ENCODE measurements around the gene POLN.

POLN gene

GRCh38 chr4:2103127-2103842 is 138.6 kb downstream of the POLN start:
- DNase-seq: no peak

DNA sequence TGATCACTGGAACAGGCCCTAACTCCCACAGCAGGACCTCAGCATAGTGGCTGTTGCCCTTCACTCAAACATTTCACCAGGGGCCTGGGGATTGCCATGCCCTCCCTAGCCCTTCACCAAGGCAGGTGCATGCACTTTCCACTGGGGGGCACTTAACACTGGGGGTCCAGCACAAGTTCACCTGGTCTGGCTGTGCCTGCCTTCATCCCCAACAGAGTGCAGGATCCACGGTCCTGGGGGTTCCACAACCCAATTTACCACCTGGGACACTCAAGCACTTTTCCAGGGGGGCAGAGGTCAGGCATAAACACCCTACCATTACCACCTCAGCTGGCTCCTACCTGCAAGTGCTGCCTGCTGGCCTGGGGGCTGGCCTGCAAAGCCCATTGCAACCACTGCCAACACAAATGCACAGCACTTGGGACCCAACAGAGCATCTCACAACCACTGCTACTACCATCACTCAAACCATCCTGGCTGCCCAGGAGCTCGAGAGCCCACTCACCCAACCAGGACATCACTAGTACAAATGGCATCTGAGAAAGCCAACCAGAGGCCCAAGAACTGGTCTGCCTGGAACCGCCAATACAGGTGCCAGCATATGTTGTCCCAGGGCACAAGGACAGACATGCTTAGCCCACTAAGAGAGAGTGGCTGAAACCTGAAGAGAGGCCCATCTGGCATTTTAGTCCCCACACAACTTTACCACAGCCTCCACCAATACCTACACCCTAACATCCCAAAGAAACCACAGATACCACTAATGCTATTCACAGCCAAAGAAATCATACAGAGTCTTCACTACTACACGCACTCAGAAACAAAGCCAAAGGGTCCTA is 139.7 kb downstream of the POLN start:
- DNase-seq: no peak

DNA sequence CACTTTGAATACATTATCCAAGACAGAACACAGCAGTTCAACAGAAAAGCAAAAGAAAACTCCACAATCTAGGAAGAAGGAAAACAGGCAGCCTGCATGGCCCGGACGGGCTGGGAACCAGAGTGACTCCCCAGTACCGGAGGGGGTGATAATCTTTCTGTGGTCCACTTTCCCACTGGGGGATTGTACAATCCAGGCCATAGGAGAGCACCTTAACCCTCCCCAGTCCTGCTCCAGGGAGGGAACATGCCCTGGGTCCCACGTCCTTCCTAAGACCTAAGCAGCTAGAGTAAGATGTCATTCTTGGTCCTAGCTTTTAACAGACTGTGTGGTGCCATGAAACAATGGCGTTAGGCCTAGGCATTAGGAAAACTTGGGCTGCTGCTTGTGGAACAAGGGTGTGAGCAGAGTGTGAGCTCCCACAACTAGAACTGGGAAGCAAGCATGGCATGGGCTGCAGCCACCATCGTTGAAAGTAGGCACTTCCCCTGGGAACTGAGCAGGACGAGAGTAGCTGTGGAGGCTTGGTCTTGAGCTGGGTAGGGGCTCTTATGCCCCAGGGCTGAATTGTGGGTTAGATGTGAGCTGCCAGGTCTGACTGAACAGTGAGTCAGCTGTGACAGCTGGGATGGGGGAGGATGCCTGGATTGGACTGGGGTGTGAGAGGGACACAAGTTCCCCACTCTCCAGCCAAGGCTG is 140.4 kb downstream of the POLN start:
- DNase-seq: no peak

- no peak for DNase-seq
Measured at GRCh38 chr4:2096073-2096609, 145.8 kb downstream of the POLN start.

DNA sequence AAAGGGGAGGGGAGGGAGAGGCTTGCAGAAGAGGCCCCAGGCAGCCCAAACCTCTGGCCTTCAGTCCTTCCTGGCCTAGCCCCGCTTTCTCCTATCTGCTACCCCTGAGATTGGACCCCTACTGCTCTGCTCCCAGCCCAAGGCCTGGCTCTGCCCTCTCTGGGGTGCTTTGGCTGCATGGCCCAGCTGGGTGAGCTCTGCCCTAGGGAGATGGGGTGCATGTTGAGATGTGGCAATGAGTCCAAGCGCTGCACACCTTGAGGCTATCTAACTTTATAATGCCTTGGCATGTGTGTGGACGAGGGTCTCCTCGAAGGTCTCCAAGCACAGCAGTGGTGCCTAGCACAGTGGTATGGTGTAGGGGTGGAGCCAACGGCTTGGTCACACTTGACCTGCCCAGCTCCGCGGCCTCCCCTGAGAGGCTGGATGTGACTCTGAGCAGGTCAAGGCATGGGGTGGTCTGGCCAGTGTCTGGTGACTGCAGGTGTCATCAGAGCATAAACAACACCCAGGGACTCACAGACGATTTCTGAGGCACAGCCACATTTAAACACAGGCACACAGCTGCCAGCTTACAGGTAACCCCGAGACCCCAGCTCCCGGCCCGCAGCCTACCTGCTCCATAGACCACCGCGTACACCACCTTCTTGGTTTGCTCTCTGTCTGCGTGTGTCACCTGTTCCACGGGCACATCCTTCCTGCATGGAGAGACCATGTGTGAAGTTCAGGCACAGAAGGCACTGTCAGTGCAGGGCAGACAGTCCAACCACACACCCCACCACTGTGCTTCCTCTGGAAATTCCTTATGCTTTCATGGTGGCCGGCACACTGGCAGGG is 146.5 kb downstream of the POLN start:
- DNase-seq: no peak

DNA sequence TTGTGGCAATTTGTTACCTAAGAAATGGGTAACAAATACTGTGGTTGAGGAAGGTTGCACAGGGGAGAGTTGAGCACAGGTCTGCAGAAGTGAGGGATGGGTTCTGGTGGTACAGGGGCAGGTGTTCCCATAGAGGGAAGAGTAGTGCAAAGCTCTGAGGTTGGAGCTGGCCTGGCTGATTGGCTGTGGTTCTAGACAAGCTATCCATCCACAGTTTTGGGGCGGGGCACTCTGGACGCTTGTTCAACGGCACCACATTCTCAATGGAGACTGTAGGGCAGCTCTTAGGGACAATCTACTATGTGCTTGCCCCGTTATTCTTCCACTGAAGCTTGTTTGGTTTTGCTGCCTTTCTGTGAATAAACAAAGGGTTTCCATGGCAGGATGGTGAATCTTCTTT is 147.4 kb downstream of the POLN start:
- DNase-seq: no peak

DNA sequence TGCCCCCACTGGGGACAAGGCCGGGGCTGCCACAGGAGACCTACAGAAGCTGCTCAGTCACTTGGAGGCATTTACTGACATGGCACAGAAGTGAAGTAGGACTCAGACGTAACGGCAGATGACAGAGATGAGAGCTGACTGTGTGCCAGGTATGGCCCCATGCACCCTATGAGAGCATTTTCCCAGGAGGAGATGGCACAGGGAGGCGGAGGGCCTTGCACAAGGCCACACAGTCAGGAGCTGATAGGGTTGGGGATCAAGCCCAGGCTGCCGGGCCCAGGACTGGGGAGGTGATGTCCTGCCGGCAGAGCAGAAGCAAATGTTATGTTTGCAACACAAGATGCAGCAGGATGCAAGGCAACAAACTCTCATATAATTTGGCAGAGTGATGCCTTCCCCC is 148.7 kb downstream of the POLN start:
- DNase-seq: no peak

DNA sequence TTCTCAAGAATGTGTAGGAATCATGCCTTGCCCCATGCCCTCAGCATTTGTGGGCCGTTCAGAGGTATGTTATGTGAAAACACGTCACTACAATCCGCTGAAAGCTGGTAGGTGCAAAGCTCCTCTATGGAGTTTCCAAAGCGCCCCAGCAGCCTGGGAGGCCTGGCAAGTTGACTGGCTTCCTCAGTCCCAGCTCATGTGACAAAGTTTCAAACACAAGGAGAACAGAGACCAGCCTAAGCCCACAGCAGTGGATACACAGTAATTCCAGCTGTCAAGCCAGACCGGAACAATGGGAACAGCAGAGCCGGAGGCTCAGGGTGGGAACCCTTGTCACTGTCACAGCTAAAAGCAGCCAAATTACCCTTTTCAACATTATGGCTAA is 149.3 kb downstream of the POLN start:
- DNase-seq: no peak

- no peak for DNase-seq
Measured at GRCh38 chr4:2091990-2092668, 149.8 kb downstream of the POLN start.

DNA sequence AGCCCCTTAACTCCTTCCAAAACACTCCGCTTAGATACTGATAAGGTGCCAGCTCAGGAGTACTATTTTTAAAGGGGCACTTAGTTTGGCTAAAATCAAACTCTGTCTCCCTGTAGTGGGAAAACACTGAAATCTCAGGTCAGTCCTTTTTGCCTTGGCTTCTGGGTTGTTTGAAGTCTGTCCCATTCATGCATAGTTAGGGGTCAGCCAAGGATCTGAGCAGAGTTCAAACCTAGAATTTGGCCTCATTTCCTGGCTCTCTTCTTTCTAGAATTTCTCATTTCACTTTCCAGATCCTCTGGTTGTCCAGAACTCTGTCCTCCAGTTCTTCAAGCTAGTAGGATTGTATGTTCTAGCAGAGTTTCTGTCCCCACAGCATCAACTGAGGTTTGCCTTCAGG is 151.3 kb downstream of the POLN start:
- no peak for DNase-seq

GRCh38 chr4:2089222-2089621 is 152.7 kb downstream of the POLN start:
- DNase-seq: no peak

DNA sequence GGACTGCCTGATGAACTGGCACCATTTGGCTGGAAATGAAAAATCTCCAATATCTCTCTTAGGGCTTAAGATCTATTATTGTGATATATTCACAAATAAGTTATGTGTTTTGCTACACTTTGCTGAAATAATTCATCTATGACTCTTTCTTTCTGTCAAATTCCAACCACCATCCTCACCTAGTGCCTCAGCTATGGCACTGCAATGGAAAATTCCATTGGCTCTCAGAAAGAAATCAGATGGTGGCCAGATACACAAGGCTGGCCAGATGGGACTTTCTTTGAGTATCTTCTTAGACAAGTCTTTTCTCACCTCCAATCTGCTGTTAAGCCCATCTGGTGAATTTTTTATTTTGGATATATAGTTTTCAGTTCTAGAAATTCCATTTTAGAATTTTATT is 154.8 kb downstream of the POLN start:
- DNase-seq: no peak

GRCh38 chr4:2085496-2085901 is 156.4 kb downstream of the POLN start:
- peak; percentile 35 for DNase-seq

DNA sequence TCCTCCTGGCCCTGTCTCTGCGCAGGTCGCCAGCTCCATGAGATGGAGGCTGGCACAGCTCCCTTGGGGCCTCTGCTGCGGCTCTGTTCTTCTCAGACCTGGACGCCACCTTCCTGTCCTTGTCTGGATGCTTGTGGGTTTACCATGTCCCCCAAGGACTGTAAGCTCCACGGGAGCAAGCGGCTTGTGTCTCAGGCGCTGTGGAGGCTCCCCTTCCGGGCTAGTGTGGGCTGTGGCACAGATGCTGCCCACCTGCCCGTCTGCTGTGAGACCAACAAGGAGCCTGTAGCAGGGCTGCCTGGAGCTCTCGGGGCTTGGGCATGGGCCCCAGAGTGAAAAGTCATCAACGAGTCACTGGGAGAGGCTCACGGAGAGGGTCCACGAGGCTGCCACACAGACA is 157.6 kb downstream of the POLN start:
- DNase-seq: peak; percentile 42

GRCh38 chr4:2083826-2084160 is 158.1 kb downstream of the POLN start:
- peak; percentile 12 for DNase-seq

GRCh38 chr4:2083116-2083825 is 158.7 kb downstream of the POLN start:
- DNase-seq: peak; percentile 8

DNA sequence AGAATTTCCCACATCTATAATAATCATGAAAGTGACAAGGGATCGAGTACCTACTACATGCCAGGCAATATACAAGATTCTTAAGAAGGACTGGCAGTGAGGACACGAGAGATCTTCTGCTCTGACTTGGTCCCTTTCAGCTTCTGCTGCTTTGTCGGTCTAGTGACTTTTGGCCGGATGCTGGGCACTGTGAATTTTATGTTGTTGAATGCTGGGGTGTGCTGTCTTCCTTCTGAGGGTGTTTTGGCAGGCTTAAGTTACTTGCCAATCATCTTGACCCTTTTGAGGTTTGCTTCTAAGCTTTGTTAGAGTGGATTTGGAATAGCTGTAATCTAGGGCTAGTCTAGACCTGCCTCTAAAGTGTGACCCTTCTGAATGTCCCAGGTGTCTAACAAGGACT is 159.3 kb downstream of the POLN start:
- DNase-seq: peak; percentile 8

DNA sequence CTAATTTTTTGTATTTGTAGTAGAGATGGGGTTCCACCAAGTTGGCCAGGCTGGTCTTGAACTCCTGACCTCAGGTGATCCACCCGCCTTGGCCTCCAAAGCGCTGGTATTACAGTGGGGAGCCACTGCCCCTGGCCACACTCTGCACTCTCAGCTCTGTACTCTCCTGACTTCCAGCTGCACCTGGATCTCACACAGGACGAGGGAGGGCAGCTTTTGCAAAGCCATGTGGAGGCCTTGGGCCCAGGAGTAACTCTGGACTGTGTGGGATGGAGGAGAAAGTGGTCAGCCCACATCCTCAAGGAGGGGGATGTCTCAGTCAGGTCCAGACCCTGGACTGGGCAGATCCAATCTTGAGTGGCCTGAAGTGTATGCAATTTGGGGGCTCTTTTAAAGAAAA is 159.8 kb downstream of the POLN start:
- peak; percentile 44 for DNase-seq

GRCh38 chr4:2081540-2081939 is 160.4 kb downstream of the POLN start:
- no peak for DNase-seq

- DNase-seq: peak; percentile 44
Measured at GRCh38 chr4:2080429-2081300, 161.3 kb downstream of the POLN start.

All from activated CD8-positive, alpha-beta memory T cell treated with anti-CD3 and anti-CD28 coated beads, Interleukin-2, amount 50 U/mL, for 48 hours (primary cell).